H9 (cell line): Measurements from ENCODE around the gene STAU1. TPM values are rescaled to one million over a fixed set of nuclear protein-coding genes. Genes with fewer than 3 reads are reported as not detected.

ENCODE experiments used
- DNase-seq: peaks from one replicate; pipeline ENCODE4 v3.0.0-alpha.2; 2017
- H2AFZ ChIP-seq: one replicate; pipeline ENCODE4 v1.6.1; 2013; ENCODE audit warnings: mild to moderate bottlenecking, low read length, control low read depth, moderate library complexity
- H2AK5ac ChIP-seq: 2 replicates; pipeline ENCODE4 v1.6.1; 2013; ENCODE audit warnings: low read length, control low read depth, mixed read lengths; ENCODE audit not compliant: insufficient read length
- H2BK120ac ChIP-seq: one replicate; pipeline ENCODE4 v1.6.1; 2013; ENCODE audit warnings: low read depth, mild to moderate bottlenecking, low read length, control low read depth, inconsistent platforms; ENCODE audit not compliant: poor library complexity, severe bottlenecking
- H2BK12ac ChIP-seq: 2 replicates; pipeline ENCODE4 v1.6.1; 2013; ENCODE audit warnings: low read length, control low read depth, mixed read lengths, low read depth; ENCODE audit not compliant: insufficient read length
- H2BK15ac ChIP-seq: 2 replicates; pipeline ENCODE4 v1.6.1; 2013; ENCODE audit warnings: low read depth, low read length, control low read depth
- H2BK20ac ChIP-seq: one replicate; pipeline ENCODE4 v1.6.1; 2013; ENCODE audit warnings: low read depth, mild to moderate bottlenecking, low read length, control low read depth, inconsistent platforms; ENCODE audit not compliant: poor library complexity, severe bottlenecking
- H2BK5ac ChIP-seq: 2 replicates; pipeline ENCODE4 v1.6.1; 2013; ENCODE audit warnings: low read length, control low read depth, mixed read lengths; ENCODE audit not compliant: insufficient read length
- H3K14ac ChIP-seq: 2 replicates; pipeline ENCODE4 v1.6.1; 2013; ENCODE audit warnings: low read length, control low read depth; ENCODE audit not compliant: insufficient read depth
- H3K18ac ChIP-seq: 2 replicates; pipeline ENCODE4 v1.6.1; 2013; ENCODE audit warnings: low read depth, mild to moderate bottlenecking, mixed read lengths, low read length, control low read depth; ENCODE audit not compliant: insufficient read length
- H3K23ac ChIP-seq: 2 replicates; pipeline ENCODE4 v1.6.1; 2013; ENCODE audit warnings: low read length, control low read depth, mixed read lengths, low read depth; ENCODE audit not compliant: insufficient read length
- H3K23me2 ChIP-seq: 2 replicates; pipeline ENCODE4 v1.6.1; 2013; ENCODE audit warnings: low read depth, mild to moderate bottlenecking, mixed read lengths, low read length, control low read depth; ENCODE audit not compliant: insufficient read length, poor library complexity, severe bottlenecking
- H3K27ac ChIP-seq: 2 replicates; pipeline ENCODE4 v1.5.1; 2013; ENCODE audit warnings: low read length, control low read depth, mixed read lengths, low read depth; ENCODE audit not compliant: insufficient read length
- H3K27me3 ChIP-seq: 2 replicates; pipeline ENCODE4 v1.6.1; 2013; ENCODE audit warnings: low read length, control low read depth, inconsistent platforms; ENCODE audit not compliant: insufficient read depth
- H3K4ac ChIP-seq: 2 replicates; pipeline ENCODE4 v1.6.1; 2013; ENCODE audit warnings: low read depth, mild to moderate bottlenecking, control low read depth, inconsistent platforms, low read length, moderate library complexity
- H3K4me1 ChIP-seq: 2 replicates; pipeline ENCODE4 v1.6.1; 2013; ENCODE audit warnings: low read length, control low read depth, inconsistent platforms; ENCODE audit not compliant: insufficient read depth
- H3K4me2 ChIP-seq: 2 replicates; pipeline ENCODE4 v1.6.1; 2013; ENCODE audit warnings: low read length, control low read depth, mixed read lengths; ENCODE audit not compliant: insufficient read length, insufficient read depth
- H3K56ac ChIP-seq: 2 replicates; pipeline ENCODE4 v1.6.1; 2013; ENCODE audit warnings: low read depth, mild to moderate bottlenecking, mixed read lengths, low read length, control low read depth; ENCODE audit not compliant: insufficient read length
- H3K79me1 ChIP-seq: 2 replicates; pipeline ENCODE4 v1.6.1; 2013; ENCODE audit warnings: low read depth, mild to moderate bottlenecking, moderate library complexity, low read length, control low read depth, inconsistent platforms; ENCODE audit not compliant: insufficient read depth, poor library complexity, severe bottlenecking
- H3K79me2 ChIP-seq: 2 replicates; pipeline ENCODE4 v1.6.1; 2013; ENCODE audit warnings: low read length, control low read depth, inconsistent platforms; ENCODE audit not compliant: insufficient read depth
- H3K9ac ChIP-seq: 2 replicates; pipeline ENCODE4 v1.6.1; 2013; ENCODE audit warnings: low read length, control low read depth, mixed read lengths; ENCODE audit not compliant: insufficient read length; ENCODE audit errors: extremely low read depth
- H3K9me3 ChIP-seq: one replicate; pipeline ENCODE4 v1.6.1; 2013; ENCODE audit warnings: low read depth, low read length, inconsistent platforms; ENCODE audit not compliant: control insufficient read depth
- H3T11ph ChIP-seq: one replicate; pipeline ENCODE4 v1.6.1; 2013; ENCODE audit warnings: mild to moderate bottlenecking, low read length, control low read depth, inconsistent platforms
- H4K20me1 ChIP-seq: one replicate; pipeline ENCODE4 v1.6.1; 2013; ENCODE audit not compliant: control insufficient read depth, insufficient read length, insufficient read depth
- H4K5ac ChIP-seq: 2 replicates; pipeline ENCODE4 v1.6.1; 2013; ENCODE audit warnings: low read depth, mild to moderate bottlenecking, mixed read lengths, low read length, control low read depth; ENCODE audit not compliant: insufficient read length
- H4K8ac ChIP-seq: replicated peaks from 2 replicates; pipeline ENCODE4 v1.6.1; 2013; ENCODE audit warnings: low read length, control low read depth, mixed read lengths, low read depth; ENCODE audit not compliant: insufficient read length
- H4K91ac ChIP-seq: 2 replicates; pipeline ENCODE4 v1.6.1; 2013; ENCODE audit warnings: low read depth, mild to moderate bottlenecking, moderate library complexity, mixed read lengths, low read length, control low read depth; ENCODE audit not compliant: insufficient read length
- H3K27ac Mint-ChIP-seq, 3 experiments: 2 replicates in 2 of 3; 3 replicates in 1 of 3; pipeline ENCODE4 v1.8.0; 2020 to 2021; ENCODE audit warnings: mixed read lengths in 3 of 3, mild to moderate bottlenecking in 1 of 3, moderate library complexity in 1 of 3
- H3K27me3 Mint-ChIP-seq: 2 replicates; pipeline ENCODE4 v1.8.0; 2021; ENCODE audit warnings: low read depth, mild to moderate bottlenecking, moderate library complexity, mixed read lengths
- H3K36me3 Mint-ChIP-seq, 3 experiments: 2 replicates in 2 of 3; 3 replicates in 1 of 3; pipeline ENCODE4 v1.8.0; 2020 to 2021; ENCODE audit warnings: low read depth in 3 of 3, mixed read lengths in 3 of 3; ENCODE audit not compliant: insufficient read depth in 1 of 3
- H3K4me1 Mint-ChIP-seq, 2 experiments: 2 replicates each; pipeline ENCODE4 v1.8.0; 2020; ENCODE audit warnings: mixed read lengths in 2 of 2
- H3K4me3 Mint-ChIP-seq, 2 experiments: 2 replicates in 1 of 2; 3 replicates in 1 of 2; pipeline ENCODE4 v1.8.0; 2020 to 2021; ENCODE audit warnings: mild to moderate bottlenecking in 2 of 2, mixed read lengths in 2 of 2, moderate library complexity in 1 of 2
- H3K9me3 Mint-ChIP-seq, 2 experiments: 2 replicates in 1 of 2; 3 replicates in 1 of 2; pipeline ENCODE4 v1.8.0; 2020; ENCODE audit warnings: mild to moderate bottlenecking in 2 of 2, mixed read lengths in 2 of 2, moderate library complexity in 1 of 2
- WGBS: extraction: QIAGEN DNeasy Blood & Tissue Kit; methylation state at CpG from one replicate; pipeline ENCODE4 v1.1.7; 2013; ENCODE audit warnings: missing lambda C conversion rate, low lambda C conversion rate, mixed read lengths; ENCODE audit not compliant: insufficient read length; ENCODE audit errors: extremely low coverage; 5-methylcytosine and 5-hydroxymethylcytosine counted together
- total RNA-seq: library from RNA; stranded (reverse); gene quantifications from 2 replicates; pipeline ENCODE4 v1.2.1, GENCODE V29; 2021
- TF ChIP-seq, protein P1 (sequence below): fragments of 200-600 bp; sonication (generic); conservative IDR thresholded peaks from 3 replicates; pipeline ENCODE4 v1.8.0; 2021; ENCODE audit warnings: antibody characterized with exemption, mild to moderate bottlenecking

The STAU1 gene
- total RNA-seq, 1 experiment from 2014 or later = 106 TPM

DNA sequence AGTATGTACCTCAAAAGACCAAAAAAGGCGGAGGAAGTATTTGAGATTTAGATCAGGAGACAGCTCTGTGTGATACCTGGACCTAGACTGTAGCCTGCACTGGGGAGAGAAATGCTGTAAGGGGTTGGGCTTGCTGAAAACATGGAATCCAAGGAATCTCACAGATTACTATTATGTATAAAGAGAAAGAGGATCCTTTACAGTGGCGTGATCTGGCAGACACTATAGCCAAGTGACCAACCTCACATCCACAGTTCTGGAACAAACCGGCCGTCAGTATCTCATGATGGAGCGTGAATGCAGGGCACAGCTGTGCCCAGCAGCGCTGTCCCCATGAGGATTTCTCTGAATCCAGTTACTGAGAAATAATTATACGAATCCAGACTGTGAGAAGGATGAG, 43.3 kb upstream of the STAU1 start:
- Histone ChIP-seq H3K18ac (no peak overlapping the region), H3K79me2 (no peaks in the 10 kb centered on the region), H2BK12ac (no peak overlapping the region), H2BK5ac (no peak overlapping the region), H3K27me3 (no peaks in the 10 kb centered on the region), H3K4me2 (no peak overlapping the region), H4K91ac (no peak overlapping the region), H3K79me1 (no peaks in the 10 kb centered on the region), H3K56ac (no peak overlapping the region), H2BK20ac (no peak overlapping the region), H3K4me1 (no peaks in the 10 kb centered on the region), H2AK5ac (no peak overlapping the region), H3K27ac (no peak overlapping the region), H3K9me3 (no peaks in the 10 kb centered on the region), H3K4ac (no peak overlapping the region), H2AFZ (no peak overlapping the region), H2BK15ac (no peak overlapping the region), H3K23me2 (no peaks in the 10 kb centered on the region), H3K14ac (no peak overlapping the region), H3T11ph (no peak overlapping the region), H4K8ac (no peak overlapping the region), H2BK120ac (no peak overlapping the region), H3K23ac (no peak overlapping the region), H4K5ac (no peak overlapping the region), H3K9ac (no peak overlapping the region), H4K20me1 (no peaks in the 10 kb centered on the region)
- DNase-seq = no peak
- TF ChIP-seq, protein P1, sequence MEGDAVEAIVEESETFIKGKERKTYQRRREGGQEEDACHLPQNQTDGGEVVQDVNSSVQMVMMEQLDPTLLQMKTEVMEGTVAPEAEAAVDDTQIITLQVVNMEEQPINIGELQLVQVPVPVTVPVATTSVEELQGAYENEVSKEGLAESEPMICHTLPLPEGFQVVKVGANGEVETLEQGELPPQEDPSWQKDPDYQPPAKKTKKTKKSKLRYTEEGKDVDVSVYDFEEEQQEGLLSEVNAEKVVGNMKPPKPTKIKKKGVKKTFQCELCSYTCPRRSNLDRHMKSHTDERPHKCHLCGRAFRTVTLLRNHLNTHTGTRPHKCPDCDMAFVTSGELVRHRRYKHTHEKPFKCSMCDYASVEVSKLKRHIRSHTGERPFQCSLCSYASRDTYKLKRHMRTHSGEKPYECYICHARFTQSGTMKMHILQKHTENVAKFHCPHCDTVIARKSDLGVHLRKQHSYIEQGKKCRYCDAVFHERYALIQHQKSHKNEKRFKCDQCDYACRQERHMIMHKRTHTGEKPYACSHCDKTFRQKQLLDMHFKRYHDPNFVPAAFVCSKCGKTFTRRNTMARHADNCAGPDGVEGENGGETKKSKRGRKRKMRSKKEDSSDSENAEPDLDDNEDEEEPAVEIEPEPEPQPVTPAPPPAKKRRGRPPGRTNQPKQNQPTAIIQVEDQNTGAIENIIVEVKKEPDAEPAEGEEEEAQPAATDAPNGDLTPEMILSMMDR = no peak
- Mint-ChIP-seq H3K4me3 (no peak overlapping the region), H3K4me1 (no peaks in the 10 kb centered on the region), H3K27ac (no peak overlapping the region), H3K36me3 (peaks cover 36 to 85% (median 76%) of the 10 kb centered on the region in 3 experiments; a peak in 6 of 7 replicates), H3K27me3 (no peaks in the 10 kb centered on the region), H3K9me3 (no peaks in the 10 kb centered on the region)
- WGBS = no CpG with 5 or more reads among the region's 7 CpGs
